GM08714 (cell line): ENCODE data around the gene CALCOCO1.

Experiments
- H3K4me3 ChIP-seq: fragments of 200-500 bp; sonication (Bioruptor generic); 2 replicates; pipeline ENCODE4 v1.5.1; 2014; ENCODE audit warnings: mild to moderate bottlenecking, low read length, inconsistent platforms
- ZNF274 ChIP-seq: IDR thresholded peaks from 2 replicates; pipeline ENCODE4 v1.6.1; 2012; ENCODE audit warnings: mild to moderate bottlenecking, low read depth, low read length

Gene CALCOCO1

DNA sequence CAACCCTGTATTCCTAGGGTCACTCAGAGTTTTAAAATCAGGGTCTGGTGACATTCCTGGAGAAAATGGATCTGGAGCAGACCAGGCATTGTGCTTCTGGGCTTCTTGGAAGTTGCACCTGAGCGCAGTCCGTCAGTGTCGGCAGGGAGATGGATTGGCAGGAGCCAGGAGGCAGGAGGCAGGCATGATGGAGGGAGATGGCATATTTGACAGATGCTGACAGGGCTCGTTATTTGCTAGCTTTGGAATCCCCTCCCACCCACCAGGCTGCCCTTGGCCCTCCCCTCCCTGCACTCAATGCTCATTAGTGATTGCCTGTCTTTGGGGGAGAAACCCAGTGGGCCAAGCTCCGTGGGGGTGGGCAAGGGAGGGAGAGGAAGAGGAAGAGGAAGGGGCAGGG, 19.8 kb upstream of the CALCOCO1 start:
- no peak for TF ChIP-seq ZNF274
- H3K4me3 ChIP-seq, result no peak overlapping the region

DNA sequence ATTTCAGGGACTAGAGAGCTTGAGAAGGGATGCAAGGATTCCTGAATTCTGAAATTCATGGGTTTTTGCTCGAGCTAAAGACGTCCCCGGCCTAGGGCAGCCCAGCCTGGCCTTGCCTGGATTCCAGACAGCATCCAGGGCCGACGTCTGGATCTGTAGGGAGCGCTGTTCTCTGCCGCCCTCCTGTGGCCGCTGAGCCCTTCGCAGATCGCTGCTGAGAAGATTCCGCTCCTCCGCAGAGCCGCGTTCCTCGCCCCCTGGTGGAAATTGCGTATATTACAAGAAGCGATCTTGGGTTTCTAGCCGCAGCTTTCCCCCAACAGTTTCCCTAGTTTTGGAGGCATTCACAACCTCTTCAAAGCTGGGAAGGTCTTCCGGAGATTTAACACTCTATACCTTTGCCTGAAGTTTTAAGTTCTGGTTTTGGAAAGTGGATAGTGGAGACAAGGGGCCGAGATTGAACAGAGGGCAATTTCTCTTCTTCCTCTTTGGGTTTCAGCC, 19.4 kb upstream of the CALCOCO1 start:
- H3K4me3 ChIP-seq, result no peak overlapping the region
- TF ChIP-seq ZNF274, result no peak

DNA sequence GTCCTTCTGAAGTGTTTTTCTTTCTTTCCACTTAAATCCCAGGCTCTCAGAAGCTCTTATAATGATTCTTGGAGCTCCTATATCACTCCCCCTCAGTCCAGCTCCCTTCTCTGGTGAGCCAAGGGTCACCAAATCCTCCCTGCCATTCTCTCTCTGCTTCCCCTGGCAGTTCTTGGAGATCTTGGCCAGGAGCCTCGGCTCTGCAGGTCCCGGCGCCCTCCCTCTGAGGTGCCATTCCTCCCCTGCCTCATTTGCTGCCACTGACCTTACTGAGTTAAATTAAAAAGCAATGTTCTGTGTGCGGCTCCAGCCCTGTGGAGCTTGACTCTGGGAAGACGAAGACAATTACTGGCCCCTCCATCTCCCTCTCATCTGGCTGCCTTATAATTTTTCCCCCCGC, 17.5 kb upstream of the CALCOCO1 start:
- no peak overlapping the region for H3K4me3 ChIP-seq
- no peak for TF ChIP-seq ZNF274

DNA sequence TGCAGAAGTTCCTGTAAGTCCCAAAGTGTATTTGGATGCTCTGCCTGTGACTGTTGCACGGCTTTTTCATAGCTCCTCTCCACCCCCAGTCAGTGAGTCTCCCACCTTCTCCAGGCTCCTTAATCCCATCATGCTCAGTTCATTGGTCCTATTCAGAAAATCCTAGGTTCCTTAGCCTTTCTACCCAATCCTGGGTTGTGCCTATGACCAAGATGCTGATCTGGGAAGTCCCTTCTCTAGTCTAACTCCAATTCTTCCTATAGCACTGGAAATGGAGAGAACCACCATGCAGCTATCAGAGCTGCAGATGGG, 16.8 kb upstream of the CALCOCO1 start:
- H3K4me3 ChIP-seq, result no peak overlapping the region
- no peak for TF ChIP-seq ZNF274

DNA sequence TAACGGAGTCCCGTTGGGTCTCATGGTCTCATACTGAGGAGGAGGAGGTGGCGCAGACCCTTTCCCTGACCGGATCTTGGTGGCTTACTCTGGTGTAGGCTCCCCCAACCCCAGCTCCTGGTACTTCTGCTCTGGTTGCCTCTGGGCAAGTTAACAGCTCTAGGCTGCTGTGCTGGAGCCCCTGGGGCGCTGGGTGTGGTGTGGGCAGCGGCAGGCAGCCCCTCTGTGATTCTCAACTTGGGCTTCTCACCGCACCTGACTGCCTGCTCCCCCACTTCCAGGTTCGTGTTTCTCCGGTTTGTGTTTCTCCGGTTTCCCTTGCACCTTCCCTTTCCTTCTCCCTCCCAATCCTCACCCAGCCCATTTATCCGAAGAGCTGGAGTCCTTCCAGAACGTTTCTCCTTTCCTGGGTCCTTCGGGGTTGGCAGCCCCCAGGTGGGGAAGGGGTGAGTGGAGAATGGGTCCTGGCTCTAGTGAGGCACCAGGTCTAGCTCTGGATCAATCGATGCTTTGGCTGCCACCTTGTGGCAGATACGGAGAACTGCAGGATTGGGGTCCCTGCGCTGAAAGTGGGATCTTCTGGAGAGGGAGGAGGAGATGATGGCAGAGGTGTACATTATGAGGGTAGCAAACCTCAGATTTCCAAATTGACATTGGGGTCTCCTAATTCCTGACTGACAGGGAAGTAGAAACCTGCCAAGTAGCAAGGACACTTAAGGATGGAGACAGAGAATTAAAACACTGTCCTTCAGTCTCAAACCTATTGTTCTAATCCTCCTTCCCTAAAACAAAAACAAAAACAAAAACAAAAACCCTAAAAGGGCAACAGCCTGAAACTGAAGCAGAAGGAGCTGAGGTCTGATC, 16.2 kb upstream of the CALCOCO1 start:
- H3K4me3 ChIP-seq, result no peak overlapping the region
- no peak for TF ChIP-seq ZNF274

DNA sequence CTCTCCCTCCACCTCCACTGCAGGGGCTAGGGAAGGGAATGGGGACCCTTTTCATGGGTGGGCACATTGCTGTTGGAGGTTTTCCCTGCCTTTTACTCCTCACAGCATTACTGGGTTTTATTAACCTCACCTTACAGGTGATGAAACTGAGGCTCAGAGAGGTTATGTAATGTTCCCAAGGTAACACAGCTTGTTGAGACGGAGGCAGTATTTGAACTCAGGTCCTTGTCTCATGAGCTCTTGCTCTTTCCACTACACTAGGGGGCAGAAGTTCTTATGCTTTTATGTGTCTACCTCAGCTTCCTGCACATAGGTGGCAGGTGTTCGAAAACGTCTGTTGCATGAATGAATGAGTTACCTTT, 12.9 kb upstream of the CALCOCO1 start:
- TF ChIP-seq ZNF274, result no peak
- H3K4me3 ChIP-seq, result no peak overlapping the region

DNA sequence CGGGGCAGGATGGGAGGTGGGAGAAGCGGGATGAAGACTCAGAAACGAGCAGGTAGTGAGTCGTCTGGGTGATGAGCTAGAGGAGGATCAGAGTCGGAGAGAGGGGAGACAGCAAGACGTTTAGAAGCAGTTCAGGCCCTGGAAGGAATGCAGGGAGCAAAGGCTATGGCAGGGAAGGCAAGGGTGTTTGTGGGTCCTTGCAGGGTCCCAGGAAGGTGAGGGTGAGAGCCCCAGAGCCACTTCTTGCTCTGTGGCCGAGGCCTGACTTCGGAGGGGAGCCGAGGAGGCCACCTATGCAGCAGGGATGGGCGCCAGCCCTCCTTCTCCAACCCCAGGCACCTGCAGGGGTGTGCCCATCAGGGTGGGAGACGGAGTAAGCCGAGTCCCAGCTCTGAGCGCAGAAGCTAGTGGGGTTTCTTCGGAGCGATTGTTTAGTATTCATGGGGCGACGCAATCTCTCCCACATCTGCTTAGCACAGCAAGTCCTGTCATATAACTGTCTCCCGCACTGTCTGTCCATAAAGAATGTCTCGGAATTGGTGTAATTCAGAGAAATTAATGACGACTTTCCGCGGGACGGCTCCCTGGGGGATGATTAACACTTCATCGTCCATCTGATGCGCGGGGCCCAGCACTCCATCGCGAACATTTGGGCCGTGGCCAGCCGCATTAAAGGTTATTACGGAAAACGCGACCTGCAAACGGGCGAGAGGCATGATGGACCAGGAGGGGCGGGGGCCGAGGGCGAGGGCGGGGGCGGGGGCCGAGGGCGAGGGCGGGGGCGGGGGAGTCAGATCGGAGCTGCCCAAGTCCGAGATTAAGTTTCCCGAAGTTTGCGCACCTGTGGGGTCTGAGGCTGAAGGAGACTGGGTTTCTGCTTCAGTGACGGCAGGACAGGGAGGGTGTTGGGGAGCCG, 12.2 kb upstream of the CALCOCO1 start:
- no peak for TF ChIP-seq ZNF274
- no peak overlapping the region for H3K4me3 ChIP-seq

DNA sequence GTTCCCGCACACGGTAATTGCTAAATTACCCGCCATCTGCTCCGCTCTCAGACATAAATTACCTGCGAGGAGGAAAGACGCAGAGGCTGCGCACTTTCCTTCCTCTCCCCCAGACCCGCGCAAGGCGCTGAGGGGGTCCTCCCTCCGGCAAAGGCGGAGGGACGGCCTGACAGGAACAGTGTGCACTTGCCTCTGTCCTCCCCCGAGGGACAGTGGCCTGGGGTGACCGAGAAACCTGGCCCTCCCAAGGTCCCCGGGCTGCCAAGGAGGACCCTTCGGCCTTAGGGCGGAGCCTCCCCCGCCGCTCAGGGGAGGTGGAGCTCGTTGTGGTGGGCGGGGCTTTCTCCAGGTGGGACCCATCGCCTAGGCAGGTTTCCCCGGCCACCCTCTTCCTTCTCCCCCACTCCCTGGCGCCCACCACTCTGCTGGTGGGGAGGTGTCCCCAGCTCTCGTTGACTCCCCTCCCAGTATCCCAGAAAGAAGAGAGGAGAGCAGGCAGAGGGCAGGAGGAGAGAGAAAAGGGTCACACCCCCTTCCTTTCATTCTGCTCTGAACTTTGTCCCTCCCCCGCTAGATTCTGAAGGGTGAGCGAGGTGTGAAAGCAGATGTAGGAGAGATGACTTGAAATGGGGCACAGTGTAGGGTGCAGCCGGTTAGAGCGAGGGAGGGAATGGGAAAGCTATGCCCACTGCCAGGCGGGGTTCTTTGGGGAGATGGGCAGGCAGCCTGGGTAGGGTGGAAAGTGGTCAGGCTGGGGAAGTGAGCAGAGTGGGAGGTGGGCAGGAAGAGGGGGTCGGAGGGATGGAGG, 11.4 kb upstream of the CALCOCO1 start:
- no peak overlapping the region for H3K4me3 ChIP-seq
- TF ChIP-seq ZNF274, result no peak

DNA sequence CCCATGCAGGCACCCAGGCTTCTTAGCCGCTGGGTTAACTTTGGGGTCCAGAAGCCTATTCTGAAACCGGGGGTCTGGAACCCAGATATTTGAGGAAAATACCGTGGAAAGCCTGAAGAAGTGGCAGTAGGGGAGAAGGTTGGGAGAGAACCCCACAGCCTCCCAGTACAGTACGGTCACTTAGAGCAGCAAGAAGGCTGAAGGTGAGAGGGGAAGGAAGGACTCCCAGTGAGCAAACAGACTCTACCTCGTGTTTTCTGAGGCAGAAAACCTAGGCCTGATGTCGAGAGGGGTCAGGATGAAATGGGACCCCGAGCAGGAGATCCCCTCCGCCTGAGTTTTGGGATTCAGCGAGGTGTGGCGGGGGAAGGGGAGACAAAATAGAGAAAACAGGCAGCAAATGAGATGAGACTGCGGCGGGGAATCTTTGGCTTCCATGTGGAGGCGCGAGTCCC, 10.7 kb upstream of the CALCOCO1 start:
- H3K4me3 ChIP-seq, result no peak overlapping the region
- no peak for TF ChIP-seq ZNF274

DNA sequence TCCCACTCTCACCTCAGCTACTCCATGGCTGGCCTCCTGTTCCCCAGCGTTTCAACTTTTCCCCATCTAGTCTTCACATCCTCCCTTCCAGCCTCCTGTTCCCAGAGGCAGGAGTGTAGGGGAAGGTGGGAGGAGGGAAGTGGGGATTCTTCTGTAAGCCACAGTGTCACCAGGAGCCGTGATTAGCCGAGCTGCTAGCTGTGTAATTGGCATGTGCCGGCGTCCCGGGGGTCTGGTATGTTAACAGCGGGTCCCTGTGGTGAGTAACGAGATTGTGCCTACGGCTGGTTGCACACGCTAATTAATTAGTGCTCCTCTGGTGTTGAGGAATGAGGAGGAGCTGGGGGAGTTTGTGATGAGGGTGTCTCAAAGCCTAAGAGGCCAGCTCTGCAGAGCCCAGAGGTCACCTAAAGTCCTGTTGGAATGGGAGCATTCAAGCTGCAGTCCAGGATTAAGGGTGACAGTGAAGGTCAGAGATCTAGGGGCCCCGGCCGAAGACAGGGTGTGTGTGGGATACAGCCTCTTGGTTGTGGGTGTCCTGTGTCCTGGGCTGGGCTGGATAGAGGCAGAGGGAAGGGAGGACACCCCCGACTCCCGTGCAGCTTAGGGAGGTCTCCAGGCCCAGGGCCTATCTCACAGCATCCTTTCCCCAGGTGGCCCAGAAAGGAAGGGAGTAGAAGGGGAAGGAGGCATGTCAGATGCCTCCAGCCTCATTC, 10.0 kb upstream of the CALCOCO1 start:
- TF ChIP-seq ZNF274, result no peak
- H3K4me3 ChIP-seq, result no peak overlapping the region

DNA sequence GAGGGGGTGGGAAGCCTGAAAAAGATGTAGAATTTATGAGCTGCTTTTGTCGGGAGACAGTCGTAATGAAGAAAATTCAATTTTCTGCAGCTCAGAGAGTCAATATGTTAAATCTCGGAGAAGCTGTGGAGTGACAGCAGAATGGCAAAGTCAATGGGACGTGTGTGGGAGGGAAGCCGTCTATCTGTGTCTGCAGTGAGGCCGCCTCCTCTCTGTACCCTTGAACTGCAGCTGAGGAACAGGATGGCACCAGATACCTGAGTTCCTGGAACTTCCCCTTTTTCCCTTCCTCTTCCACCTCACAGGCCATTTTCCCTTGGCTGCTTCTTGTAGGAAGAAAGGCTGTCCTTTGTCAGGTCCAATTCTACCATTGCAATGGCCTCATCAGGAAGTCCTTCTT, 9.3 kb upstream of the CALCOCO1 start:
- TF ChIP-seq ZNF274, result no peak
- H3K4me3 ChIP-seq, result no peak overlapping the region

DNA sequence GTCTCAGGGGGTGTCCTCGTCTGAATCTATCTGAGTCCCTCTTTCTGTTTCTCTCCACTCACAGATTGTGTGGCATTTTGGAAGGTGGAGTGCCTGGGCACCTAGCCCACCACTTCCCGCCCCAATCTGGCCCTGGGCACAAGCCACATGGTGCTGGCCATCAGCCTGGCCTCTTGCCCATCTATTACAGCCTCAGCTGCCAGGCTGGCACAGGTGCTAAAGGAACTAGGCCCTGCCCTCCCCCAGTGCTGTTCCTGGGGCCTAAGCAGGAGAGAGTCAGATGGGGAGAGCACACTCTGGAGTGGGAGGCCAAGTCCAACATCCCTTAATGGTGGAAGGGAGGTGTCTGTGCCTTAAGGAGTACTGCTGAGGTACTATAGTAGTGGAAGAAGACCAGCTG, 8.3 kb upstream of the CALCOCO1 start:
- H3K4me3 ChIP-seq, result no peak overlapping the region
- TF ChIP-seq ZNF274, result no peak

DNA sequence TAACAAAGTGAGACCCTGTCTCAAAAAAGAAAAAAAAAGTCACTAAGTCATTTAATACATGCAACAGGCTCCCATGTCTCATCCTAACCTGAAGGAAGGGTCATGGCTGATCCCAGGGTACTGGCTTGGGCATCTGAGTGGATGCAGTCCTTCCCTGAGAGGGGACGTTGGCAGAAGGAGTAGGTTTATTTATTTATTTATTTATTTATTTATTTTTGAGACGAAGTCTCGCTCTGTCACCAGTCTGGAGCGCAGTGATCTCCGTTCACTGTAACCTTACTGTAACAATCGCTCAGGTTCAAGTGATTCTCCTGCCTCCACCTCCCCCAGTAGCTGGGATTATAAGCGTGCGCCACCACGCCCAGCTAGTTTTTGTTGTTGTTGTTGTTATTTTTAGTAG, 7.2 kb upstream of the CALCOCO1 start:
- H3K4me3 ChIP-seq, result no peak overlapping the region
- no peak for TF ChIP-seq ZNF274
